Measurements from ENCODE around the gene CACNA1I.
A peak's percentile ranks its signal among the peaks of the same experiment; 100 is the strongest.

CACNA1I gene

GRCh38 chr22:39524089-39524752 is 46.3 kb upstream of the CACNA1I start (continued):
- TF ChIP-seq ZNF280D (tag by site-specific recombination; IDR thresholded peaks at IDR 0.05), result no peak
- TF ChIP-seq PRDM1 (tag by site-specific recombination; IDR thresholded peaks at IDR 0.05), result no peak
- no peak for TF ChIP-seq BCL11A (tag by site-specific recombination; IDR thresholded peaks at IDR 0.05; ENCODE audit: low read depth)
- no peak for TF ChIP-seq ZFHX2 (tag by site-specific recombination; conservative IDR thresholded peaks at IDR 0.05)
- TF ChIP-seq ZNF280C (tag by site-specific recombination; IDR thresholded peaks at IDR 0.05), result no peak
- peak; percentile 63 for TF ChIP-seq ZEB2 (tag by site-specific recombination; IDR thresholded peaks at IDR 0.05)
- peak; percentile 82 for TF ChIP-seq ZNF341 (tag by site-specific recombination; IDR thresholded peaks at IDR 0.05; ENCODE audit: low read depth)
- TF ChIP-seq ZNF776 (tag by site-specific recombination; IDR thresholded peaks at IDR 0.05; ENCODE audit: borderline replicate concordance), result no peak
- no peak for TF ChIP-seq ZNF48 (tag by site-specific recombination; IDR thresholded peaks at IDR 0.05)
- TF ChIP-seq YY1 (tag by site-specific recombination; IDR thresholded peaks at IDR 0.05), result no peak
- no peak for TF ChIP-seq TCF7L2 (IDR thresholded peaks at IDR 0.05; ENCODE audit: borderline replicate concordance, low read depth, low read length)
- no peak for TF ChIP-seq SP3 (tag by site-specific recombination; IDR thresholded peaks at IDR 0.05)
- TF ChIP-seq SCRT1 (tag by site-specific recombination; IDR thresholded peaks at IDR 0.05; ENCODE audit: borderline replicate concordance), result 0 out of 2 replicates have a peak, but pooled peaks have one; percentile 9
- no peak for TF ChIP-seq ATF2 (tag by site-specific recombination; IDR thresholded peaks at IDR 0.05; ENCODE audit: low read depth)
- TF ChIP-seq ZNF639 (tag by site-specific recombination; IDR thresholded peaks at IDR 0.05), result no peak
- TF ChIP-seq ZNF18 (tag by site-specific recombination; IDR thresholded peaks at IDR 0.05), result no peak
- TF ChIP-seq ZNF571 (tag by site-specific recombination; IDR thresholded peaks at IDR 0.05), result no peak
- no peak for TF ChIP-seq ZBTB8A (tag by site-specific recombination; IDR thresholded peaks at IDR 0.05)
- no peak for TF ChIP-seq ZNF596 (tag by site-specific recombination; IDR thresholded peaks at IDR 0.05)
- no peak for TF ChIP-seq ZNF624 (tag by site-specific recombination; IDR thresholded peaks at IDR 0.05)
- no peak for TF ChIP-seq ZBTB48 (tag by site-specific recombination; IDR thresholded peaks at IDR 0.05)
- TF ChIP-seq ZNF791 (tag by site-specific recombination; IDR thresholded peaks at IDR 0.05), result no peak
- no peak for TF ChIP-seq RBAK (tag by site-specific recombination; IDR thresholded peaks at IDR 0.05)
- TF ChIP-seq ZNF133 (tag by site-specific recombination; IDR thresholded peaks at IDR 0.05), result no peak
- no peak for TF ChIP-seq ZNF585B (tag by site-specific recombination; IDR thresholded peaks at IDR 0.05)
- no peak for TF ChIP-seq ZNF391 (tag by site-specific recombination; IDR thresholded peaks at IDR 0.05; ENCODE audit: borderline replicate concordance, low read depth)
- no peak for TF ChIP-seq ZNF473 (tag by site-specific recombination; IDR thresholded peaks at IDR 0.05)
- no peak for TF ChIP-seq ZNF114 (tag by site-specific recombination; IDR thresholded peaks at IDR 0.05)
- TF ChIP-seq IKZF3 (tag by site-specific recombination; IDR thresholded peaks at IDR 0.05), result 0 out of 2 replicates have a peak, but pooled peaks have one; percentile 11
- TF ChIP-seq ZNF221 (tag by site-specific recombination; IDR thresholded peaks at IDR 0.05; ENCODE audit: borderline replicate concordance), result no peak
- TF ChIP-seq SALL2 (tag by site-specific recombination; IDR thresholded peaks at IDR 0.05; ENCODE audit: borderline replicate concordance), result no peak

Measured in HEK293 (cell line).